Activated T-helper 1 cell treated with Interleukin-2 at 50 U/mL for 16 hours (primary cell): ENCODE measurements around the gene FBXW5.
A peak's percentile ranks its signal among the peaks of the same experiment; 100 is the strongest.

Experiments
- DNase-seq: peaks from one replicate; pipeline ENCODE4 v3.0.0-alpha.2; 2020; ENCODE audit warnings: low read depth

Gene FBXW5

GRCh38 chr9:136960938-136961275, 16.4 kb upstream of the FBXW5 start:
- no peak for DNase-seq

GRCh38 chr9:136960212-136960937, 15.8 kb upstream of the FBXW5 start:
- no peak for DNase-seq

- no peak for DNase-seq
Measured at GRCh38 chr9:136958898-136959850, 14.6 kb upstream of the FBXW5 start.

- no peak for DNase-seq
Measured at GRCh38 chr9:136958473-136958872, 13.9 kb upstream of the FBXW5 start.

GRCh38 chr9:136957901-136958300, 13.4 kb upstream of the FBXW5 start:
- DNase-seq = no peak

- DNase-seq = no peak
Measured at GRCh38 chr9:136957461-136957860, 12.9 kb upstream of the FBXW5 start.

- DNase-seq = no peak
Measured at GRCh38 chr9:136956604-136957003, 12.1 kb upstream of the FBXW5 start.

GRCh38 chr9:136955943-136956335, 11.4 kb upstream of the FBXW5 start:
- no peak for DNase-seq

- no peak for DNase-seq
Measured at GRCh38 chr9:136955202-136955942, 10.8 kb upstream of the FBXW5 start.

GRCh38 chr9:136954270-136955083, 9.9 kb upstream of the FBXW5 start:
- DNase-seq = no peak

GRCh38 chr9:136953771-136954269, 9.3 kb upstream of the FBXW5 start:
- DNase-seq = no peak

- DNase-seq = no peak
Measured at GRCh38 chr9:136952876-136953770, 8.6 kb upstream of the FBXW5 start.

- no peak for DNase-seq
Measured at GRCh38 chr9:136952321-136952850, 7.8 kb upstream of the FBXW5 start.

GRCh38 chr9:136951541-136952320, 7.2 kb upstream of the FBXW5 start, which contains the start of gene LCN12:
Gene LCN12, plus strand, starts transcription at chr9:136952273. Its CDS starts 55 bp downstream, at chr9:136952328.
- DNase-seq = no peak

GRCh38 chr9:136950656-136951276, 6.2 kb upstream of the FBXW5 start:
- no peak for DNase-seq

- DNase-seq = peak; percentile 92
Measured at GRCh38 chr9:136949817-136950655, 5.5 kb upstream of the FBXW5 start.

GRCh38 chr9:136949239-136949816, 4.8 kb upstream of the FBXW5 start:
- no peak for DNase-seq
